GM12878 (cell line): ENCODE measurements around the gene CISTR.
"Not testable (repeated sequence)": the region's sequence is repeated elsewhere in the genome, so short reads cannot be mapped to it uniquely, and the experiment has no call there.

Experiments
- BCL3 ChIP-seq: IDR thresholded peaks from 2 replicates; pipeline ENCODE4 v1.6.1; 2011; ENCODE audit warnings: borderline replicate concordance, low read depth, mild to moderate bottlenecking, moderate library complexity, low read length; ENCODE audit not compliant: insufficient read depth, poor library complexity, severe bottlenecking
- CTCF ChIP-seq, 3 experiments: IDR thresholded peaks in 2 of 3; conservative IDR thresholded peaks in 1 of 3; 2 replicates each; pipeline ENCODE4 v1.5.1; 2011; ENCODE audit warnings: low read depth in 3 of 3, low read length in 3 of 3, mild to moderate bottlenecking in 3 of 3, control low read depth in 2 of 3, moderate library complexity in 2 of 3, inconsistent platforms in 1 of 3, mixed read lengths in 1 of 3; ENCODE audit not compliant: control insufficient read depth in 2 of 3, insufficient read depth in 1 of 3; ENCODE audit errors: extremely low read depth in 1 of 3
- ELK1 ChIP-seq: IDR thresholded peaks from 2 replicates; pipeline ENCODE4 v1.6.1; 2012; ENCODE audit warnings: low read depth, low read length, improper control_type of control experiment
- FOXM1 ChIP-seq: IDR thresholded peaks from 2 replicates; pipeline ENCODE4 v1.6.1; 2012; ENCODE audit warnings: low read depth, mild to moderate bottlenecking, inconsistent platforms, low read length, moderate library complexity
- GATAD2B ChIP-seq: fragments of 450-650 bp; conservative IDR thresholded peaks from 2 replicates; pipeline ENCODE4 v1.6.1; 2017; ENCODE audit warnings: low read depth, mild to moderate bottlenecking, moderate library complexity
- MXI1 ChIP-seq: fragments of 150-350 bp; IDR thresholded peaks from 2 replicates; pipeline ENCODE4 v1.6.1; 2011; ENCODE audit warnings: low read depth, mild to moderate bottlenecking, inconsistent platforms, low read length, improper control_type of control experiment
- MYC ChIP-seq: IDR thresholded peaks from 2 replicates; pipeline ENCODE4 v1.6.1; 2011; ENCODE audit warnings: mild to moderate bottlenecking, low read length, moderate library complexity, inconsistent platforms; ENCODE audit not compliant: insufficient read depth, insufficient replicate concordance, insufficient read length, severe bottlenecking
- NRF1 ChIP-seq: conservative IDR thresholded peaks from 2 replicates; pipeline ENCODE4 v1.6.1; 2011; ENCODE audit warnings: mild to moderate bottlenecking, low read depth, low read length, improper control_type of control experiment
- PKNOX1 ChIP-seq: fragments of 450-650 bp; IDR thresholded peaks from 2 replicates; pipeline ENCODE4 v1.6.1; 2016; ENCODE audit warnings: mild to moderate bottlenecking
- POLR2A ChIP-seq: IDR thresholded peaks from 2 replicates; pipeline ENCODE4 v1.6.1; 2011; ENCODE audit warnings: low read depth, mild to moderate bottlenecking, low read length
- SIN3A ChIP-seq: IDR thresholded peaks from 2 replicates; pipeline ENCODE4 v1.6.1; 2012; ENCODE audit warnings: low read depth, low read length, improper control_type of control experiment
- SMC3 ChIP-seq: IDR thresholded peaks from 2 replicates; pipeline ENCODE4 v1.6.1; 2011; ENCODE audit warnings: low read length, improper control_type of control experiment, borderline replicate concordance
- TCF7 ChIP-seq: IDR thresholded peaks from 2 replicates; pipeline ENCODE4 v1.6.1; 2014; ENCODE audit warnings: antibody characterized with exemption, borderline replicate concordance
- ZNF274 ChIP-seq: IDR thresholded peaks from one replicate; pipeline ENCODE4 v1.8.0; 2011; ENCODE audit not compliant: insufficient read length, insufficient read depth

GRCh38 chr12:53779679-53780078 lies 27.9 kb upstream of the CISTR start:
- TF ChIP-seq FOXM1; CTCF (IDR thresholded peaks at IDR 0.05 in 2 of 3, conservative IDR thresholded peaks at IDR 0.05 in 1 of 3; ENCODE audit: control insufficient read depth in 2 of 3, extremely low read depth in 1 of 3, insufficient read depth in 1 of 3, low read depth in 3 of 3, low read length in 3 of 3); GATAD2B; NRF1; TCF7; SMC3; BCL3; MXI1; MYC; ELK1; SIN3A; PKNOX1; ZNF274; POLR2A: not testable (repeated sequence)
